Inferior parietal cortex (tissue), 1 donor: ENCODE measurements around the gene TMEM266.

Experiments used
- DNase-seq: peaks from one replicate; pipeline ENCODE4 v3.0.0-alpha.2; 2016; ENCODE audit errors: extremely low spot score

TMEM266 gene

GRCh38 chr15:76162036-76162398 lies 102.2 kb downstream of the TMEM266 start:
- DNase-seq: no peak

GRCh38 chr15:76162784-76163456 lies 103.1 kb downstream of the TMEM266 start:
- DNase-seq: no peak

GRCh38 chr15:76163457-76164295 lies 103.9 kb downstream of the TMEM266 start:
- no peak for DNase-seq

GRCh38 chr15:76164602-76165001 lies 104.8 kb downstream of the TMEM266 start:
- no peak for DNase-seq

GRCh38 chr15:76165951-76166350 lies 106.2 kb downstream of the TMEM266 start:
- no peak for DNase-seq

- no peak for DNase-seq
These were observed 108.6 kb downstream of the TMEM266 start for GRCh38 chr15:76168237-76168984.

- DNase-seq: no peak
These were observed 109.2 kb downstream of the TMEM266 start for GRCh38 chr15:76169018-76169417.

GRCh38 chr15:76169911-76170800 lies 110.4 kb downstream of the TMEM266 start:
- DNase-seq: no peak

GRCh38 chr15:76172782-76173181 lies 113.0 kb downstream of the TMEM266 start:
- no peak for DNase-seq

GRCh38 chr15:76173317-76173834 lies 113.6 kb downstream of the TMEM266 start:
- no peak for DNase-seq

GRCh38 chr15:76174654-76175053 lies 114.9 kb downstream of the TMEM266 start:
- no peak for DNase-seq

- DNase-seq: no peak
These were observed 115.7 kb downstream of the TMEM266 start for GRCh38 chr15:76175442-76175841.

GRCh38 chr15:76176059-76176458 lies 116.3 kb downstream of the TMEM266 start:
- no peak for DNase-seq

GRCh38 chr15:76176487-76177085 lies 116.8 kb downstream of the TMEM266 start:
- DNase-seq: no peak

GRCh38 chr15:76177491-76178040 lies 117.8 kb downstream of the TMEM266 start:
- DNase-seq: no peak

GRCh38 chr15:76178296-76179000 lies 118.7 kb downstream of the TMEM266 start:
- no peak for DNase-seq

GRCh38 chr15:76179023-76179422 lies 119.2 kb downstream of the TMEM266 start:
- DNase-seq: no peak

GRCh38 chr15:76180321-76180720 lies 120.5 kb downstream of the TMEM266 start:
- no peak for DNase-seq

GRCh38 chr15:76181705-76182107 lies 121.9 kb downstream of the TMEM266 start:
- DNase-seq: no peak
